GM10266 (cell line): ENCODE measurements around the gene MAPK4.
"Not testable (repeated sequence)": the region's sequence is repeated elsewhere in the genome, so short reads cannot be mapped to it uniquely, and the experiment has no call there.

ENCODE experiments used
- DNase-seq: peaks from one replicate; pipeline ENCODE4 v3.0.0; 2012; ENCODE audit errors: extremely low spot score
- CTCF ChIP-seq: IDR thresholded peaks from 2 replicates; pipeline ENCODE4 v1.5.1; 2012; ENCODE audit warnings: mild to moderate bottlenecking, low read depth; ENCODE audit not compliant: control insufficient read depth, insufficient read depth; ENCODE audit errors: missing control alignments

Gene MAPK4

GRCh38 chr18:50753311-50753710, 193.4 kb downstream of the MAPK4 start:
- TF ChIP-seq CTCF = no peak
- no peak for DNase-seq

GRCh38 chr18:50754297-50754696, 194.4 kb downstream of the MAPK4 start:
- no peak for DNase-seq
- no peak for TF ChIP-seq CTCF

- no peak for TF ChIP-seq CTCF
- DNase-seq = no peak
These were observed 197.5 kb downstream of the MAPK4 start for GRCh38 chr18:50757358-50757757.

GRCh38 chr18:50769463-50769862, 209.6 kb downstream of the MAPK4 start:
- TF ChIP-seq CTCF = no peak

DNA sequence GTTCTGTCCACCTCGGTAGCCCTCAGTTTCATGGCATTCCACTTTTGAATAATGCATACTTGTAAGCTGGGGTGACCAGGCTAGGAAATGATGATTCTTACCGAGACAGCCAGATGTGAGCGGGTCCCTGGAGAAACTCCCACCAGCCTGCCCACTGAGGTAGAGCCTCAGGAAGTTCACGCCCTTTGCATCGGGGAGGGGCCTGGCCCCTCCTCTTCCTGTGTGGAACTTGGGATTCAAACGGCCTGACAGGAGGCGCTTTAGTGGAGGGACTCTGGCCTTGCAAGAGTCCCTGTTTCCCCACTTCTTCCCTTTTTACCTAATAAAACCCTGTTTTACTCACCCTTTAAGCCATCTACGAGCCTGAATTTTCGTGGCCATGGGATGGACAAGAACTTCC, 215.3 kb downstream of the MAPK4 start:
- no peak for DNase-seq
- TF ChIP-seq CTCF = no peak

More at GRCh38 chr18:50769463-50769862, 209.6 kb downstream of the MAPK4 start:
- no peak for DNase-seq

DNA sequence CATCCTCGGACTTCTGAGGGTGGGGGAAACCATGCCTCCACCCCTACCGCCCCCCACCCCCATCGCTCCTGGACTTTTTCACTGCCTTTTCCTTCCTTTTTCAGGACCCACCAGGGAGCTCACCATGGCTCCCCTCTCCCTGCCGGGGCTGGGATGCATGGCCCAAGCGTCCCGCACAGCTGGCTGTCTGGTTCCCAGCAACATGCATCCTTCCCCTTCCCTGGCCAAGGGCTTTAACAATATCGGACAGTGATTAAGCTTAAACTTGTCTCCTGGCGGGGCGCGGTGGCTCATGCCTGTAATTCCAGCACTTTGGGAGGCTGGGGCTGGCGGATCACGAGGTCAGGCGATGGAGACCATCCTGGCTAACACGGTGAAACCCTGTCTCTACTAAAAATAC, 215.8 kb downstream of the MAPK4 start:
- no peak for TF ChIP-seq CTCF
- no peak for DNase-seq

DNA sequence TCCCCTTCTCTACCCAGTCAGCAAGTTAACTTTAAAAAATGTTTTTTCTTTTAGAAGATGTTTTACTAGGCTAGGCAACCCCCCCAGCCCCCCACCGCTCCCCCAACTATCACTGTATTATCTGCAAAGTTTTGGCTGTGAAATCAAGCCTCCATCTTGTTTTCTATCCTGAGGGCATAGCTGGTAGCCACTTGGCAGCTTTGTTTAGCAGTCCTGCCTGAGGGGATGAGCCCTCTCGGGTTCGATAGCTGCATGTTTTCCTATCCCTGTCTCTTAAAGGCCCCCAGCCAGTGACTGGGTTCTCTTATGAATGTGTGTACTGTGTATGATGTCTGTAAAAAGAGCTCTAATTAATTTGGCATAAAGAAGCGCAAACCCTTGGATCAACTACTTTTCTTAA, 216.5 kb downstream of the MAPK4 start:
- TF ChIP-seq CTCF = no peak
- DNase-seq = no peak

GRCh38 chr18:50779021-50779420, 219.1 kb downstream of the MAPK4 start:
- not testable (repeated sequence) for DNase-seq
